ENCODE data around the gene CTBP2. TPM values are rescaled to one million over a fixed set of nuclear protein-coding genes. Genes with fewer than 3 reads are reported as not detected.

Gene CTBP2
- total and polyA plus RNA-seq, 2 of the 13 experiments (the other 11 are each of a cell fraction or from before 2014, with no cell fraction given), result 0.08 TPM; not detected in 1

GRCh38 chr10:125149036-125149679, 11.2 kb downstream of the CTBP2 start:
- ChIA-PET CTCF (ENCODE audit: low intra/inter-chr PET ratio, low total read pairs) (no interaction called here), POLR2A (no interaction called here)
- DNase-seq (ENCODE audit: low spot score) (no peak), ATAC-seq (no peak), FAIRE-seq (no peak)
- Histone ChIP-seq H3K9me3 (ENCODE audit: low read length) (no peaks in the 10 kb centered on the region), H3K36me3 (replicated peaks in 1 of 2; ENCODE audit: control insufficient read depth in 1 of 2, insufficient read depth in 2 of 2, low read length in 2 of 2) (no peaks in the 10 kb centered on the region), H3K27me3 (ENCODE audit: control insufficient read depth in 1 of 2, insufficient read depth in 2 of 2, low read length in 2 of 2) (peaks cover 17 to 64% of the 10 kb centered on the region in 2 experiments; a peak in 4 of 5 replicates), H3K9ac (ENCODE audit: insufficient read depth, low read depth, low read length) (no peak overlapping the region), H3K4me2 (ENCODE audit: low read depth, low read length) (no peak overlapping the region), H3K4me1 (ENCODE audit: insufficient read depth, low read length) (no peaks in the 10 kb centered on the region), H3K4me3 (replicated peaks in 1 of 3; ENCODE audit: insufficient read depth in 1 of 3, low read depth in 2 of 3, low read length in 3 of 3) (no peak overlapping the region), H3K27ac (ENCODE audit: extremely low read length, insufficient read depth, low read length) (no peak overlapping the region), H4K20me1 (ENCODE audit: insufficient read depth, low read length) (no peaks in the 10 kb centered on the region), H2AFZ (ENCODE audit: low read length) (no peak overlapping the region), H3K79me2 (ENCODE audit: insufficient read depth, low read length) (no peaks in the 10 kb centered on the region)
- in situ Hi-C loops (cut with HindIII; ENCODE audit: extremely low pct_ligation_motif_present, low pct_unique_long_range_greater_than_20kb), result no loop called here
- no peak for TF ChIP-seq PBX3 (CRISPR knock-in tag; IDR thresholded peaks at IDR 0.05; ENCODE audit: borderline replicate concordance)
- TF ChIP-seq CBX1 (IDR thresholded peaks at IDR 0.05; ENCODE audit: low read depth), result no peak
- TF ChIP-seq, protein P1, sequence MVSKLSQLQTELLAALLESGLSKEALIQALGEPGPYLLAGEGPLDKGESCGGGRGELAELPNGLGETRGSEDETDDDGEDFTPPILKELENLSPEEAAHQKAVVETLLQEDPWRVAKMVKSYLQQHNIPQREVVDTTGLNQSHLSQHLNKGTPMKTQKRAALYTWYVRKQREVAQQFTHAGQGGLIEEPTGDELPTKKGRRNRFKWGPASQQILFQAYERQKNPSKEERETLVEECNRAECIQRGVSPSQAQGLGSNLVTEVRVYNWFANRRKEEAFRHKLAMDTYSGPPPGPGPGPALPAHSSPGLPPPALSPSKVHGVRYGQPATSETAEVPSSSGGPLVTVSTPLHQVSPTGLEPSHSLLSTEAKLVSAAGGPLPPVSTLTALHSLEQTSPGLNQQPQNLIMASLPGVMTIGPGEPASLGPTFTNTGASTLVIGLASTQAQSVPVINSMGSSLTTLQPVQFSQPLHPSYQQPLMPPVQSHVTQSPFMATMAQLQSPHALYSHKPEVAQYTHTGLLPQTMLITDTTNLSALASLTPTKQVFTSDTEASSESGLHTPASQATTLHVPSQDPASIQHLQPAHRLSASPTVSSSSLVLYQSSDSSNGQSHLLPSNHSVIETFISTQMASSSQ (IDR thresholded peaks at IDR 0.05; ENCODE audit: low read depth), result no peak
- TF ChIP-seq, protein P1 (CRISPR knock-in tag; IDR thresholded peaks at IDR 0.05; ENCODE audit: borderline replicate concordance), result no peak
- TF ChIP-seq MNT (IDR thresholded peaks at IDR 0.05), result peak; percentile 95
- TF ChIP-seq NFYC (CRISPR knock-in tag; IDR thresholded peaks at IDR 0.05), result no peak
- no peak for TF ChIP-seq ASH2L (IDR thresholded peaks at IDR 0.05; ENCODE audit: insufficient read length, low read depth, low read length)
- no TSS peak for BruUV-seq (replicated peaks)
- 57% methylated on average over 3 of the region's 12 CpGs for WGBS (ENCODE audit: low lambda C conversion rate)
- intact Hi-C loops (cut with micrococcal nuclease; ENCODE audit: unreplicated experiment), result no loop called here

All from HepG2 (cell line).